ENCODE measurements around the gene CDK12.

DNA sequence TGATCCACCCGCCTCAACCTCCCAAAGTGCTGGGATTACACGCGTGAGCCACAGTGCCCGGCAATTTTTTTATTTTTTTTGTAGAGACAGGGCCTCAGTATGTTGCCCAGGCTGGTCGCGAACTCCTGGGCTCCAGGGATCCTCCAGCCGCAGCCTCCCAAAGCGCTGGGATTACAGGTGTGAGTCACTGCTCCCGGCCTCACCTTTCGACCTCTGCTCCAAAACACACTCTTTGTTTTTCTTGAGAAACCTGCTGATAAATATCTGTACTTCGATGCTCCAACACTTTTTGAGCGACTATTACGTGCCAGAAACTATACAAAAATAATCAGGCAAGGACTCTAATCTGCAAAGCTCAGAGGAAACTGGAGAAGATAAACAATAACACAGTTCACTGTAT lies 11.2 kb upstream of the CDK12 start:
- TF ChIP-seq, protein P1, sequence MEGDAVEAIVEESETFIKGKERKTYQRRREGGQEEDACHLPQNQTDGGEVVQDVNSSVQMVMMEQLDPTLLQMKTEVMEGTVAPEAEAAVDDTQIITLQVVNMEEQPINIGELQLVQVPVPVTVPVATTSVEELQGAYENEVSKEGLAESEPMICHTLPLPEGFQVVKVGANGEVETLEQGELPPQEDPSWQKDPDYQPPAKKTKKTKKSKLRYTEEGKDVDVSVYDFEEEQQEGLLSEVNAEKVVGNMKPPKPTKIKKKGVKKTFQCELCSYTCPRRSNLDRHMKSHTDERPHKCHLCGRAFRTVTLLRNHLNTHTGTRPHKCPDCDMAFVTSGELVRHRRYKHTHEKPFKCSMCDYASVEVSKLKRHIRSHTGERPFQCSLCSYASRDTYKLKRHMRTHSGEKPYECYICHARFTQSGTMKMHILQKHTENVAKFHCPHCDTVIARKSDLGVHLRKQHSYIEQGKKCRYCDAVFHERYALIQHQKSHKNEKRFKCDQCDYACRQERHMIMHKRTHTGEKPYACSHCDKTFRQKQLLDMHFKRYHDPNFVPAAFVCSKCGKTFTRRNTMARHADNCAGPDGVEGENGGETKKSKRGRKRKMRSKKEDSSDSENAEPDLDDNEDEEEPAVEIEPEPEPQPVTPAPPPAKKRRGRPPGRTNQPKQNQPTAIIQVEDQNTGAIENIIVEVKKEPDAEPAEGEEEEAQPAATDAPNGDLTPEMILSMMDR (IDR thresholded peaks at IDR 0.05): no peak
- TF ChIP-seq POLR2A (IDR thresholded peaks at IDR 0.05): no peak
